Stimulated activated CD4-positive, alpha-beta T cell treated with anti-CD3 and anti-CD28 coated beads, Interleukin-12 subunit alpha, Interleukin-12 subunit beta, amount 100 ng/mL, for 48 hours (primary cell): ENCODE measurements around the gene MECP2.

Experiments
- DNase-seq, 3 donors: peaks; one replicate each; pipeline ENCODE4 v3.0.0-alpha.2; 2020; ENCODE audit warnings: low read depth in 2 of 3, low spot score in 1 of 3

MECP2 gene

DNA sequence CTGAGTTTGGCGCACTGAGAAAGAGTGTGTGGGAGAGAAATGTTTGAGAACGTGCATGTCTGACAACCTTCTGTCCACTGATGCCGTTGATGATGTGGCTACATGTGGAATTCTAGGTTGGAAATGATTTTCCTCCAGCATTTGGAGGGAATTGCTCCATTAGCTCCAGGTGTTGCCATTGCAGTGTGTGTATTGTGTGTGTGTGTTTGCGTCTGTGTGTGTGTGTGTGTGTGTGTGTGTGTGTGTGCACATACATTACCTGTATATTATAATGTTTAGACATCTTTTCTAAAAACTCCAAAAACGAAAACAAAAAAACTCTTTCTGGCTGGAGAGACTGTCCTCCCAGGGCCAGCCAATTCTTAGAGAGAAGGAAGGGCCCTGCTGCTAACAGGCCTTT, 18.2 kb upstream of the MECP2 start:
- DNase-seq: no peak

DNA sequence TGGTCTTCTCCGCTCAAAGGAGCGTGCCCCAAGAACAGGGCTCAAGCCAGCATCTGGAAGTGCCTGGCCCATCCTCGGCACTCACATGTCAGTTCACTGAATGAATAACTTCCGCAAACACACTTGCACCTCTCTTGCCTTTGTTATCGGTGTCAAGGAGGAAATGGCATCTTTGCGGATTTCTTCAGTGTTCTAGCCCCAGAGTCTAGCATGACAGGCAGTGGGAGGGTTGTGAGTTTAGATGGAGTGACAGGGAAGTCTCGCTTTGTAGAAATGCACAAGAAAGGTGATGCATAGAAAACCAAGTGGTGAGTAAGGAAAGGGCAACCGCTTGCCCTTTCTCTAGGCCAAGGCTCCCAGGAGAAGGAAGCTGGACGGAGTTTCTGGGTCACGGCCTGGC, 17.6 kb upstream of the MECP2 start:
- DNase-seq: no peak

DNA sequence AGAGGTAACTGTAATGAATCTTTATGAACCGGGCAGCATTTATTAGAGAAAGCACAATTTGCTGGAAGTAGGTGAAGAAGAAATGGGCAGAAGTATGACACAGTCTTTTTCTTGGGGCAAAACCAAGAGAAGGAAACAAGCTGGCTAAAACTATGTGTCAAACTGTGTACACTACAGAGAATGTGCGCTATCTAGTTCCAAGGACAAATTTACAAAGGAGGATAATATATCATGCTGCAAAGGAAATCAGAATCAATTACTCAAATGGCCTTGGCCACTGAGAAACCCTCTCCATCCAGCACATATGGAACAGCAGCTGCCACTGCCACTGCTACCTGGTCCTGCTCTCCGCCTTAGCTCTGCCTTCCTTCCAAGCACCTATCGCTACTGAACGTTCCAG, 17.1 kb upstream of the MECP2 start:
- DNase-seq: no peak

DNA sequence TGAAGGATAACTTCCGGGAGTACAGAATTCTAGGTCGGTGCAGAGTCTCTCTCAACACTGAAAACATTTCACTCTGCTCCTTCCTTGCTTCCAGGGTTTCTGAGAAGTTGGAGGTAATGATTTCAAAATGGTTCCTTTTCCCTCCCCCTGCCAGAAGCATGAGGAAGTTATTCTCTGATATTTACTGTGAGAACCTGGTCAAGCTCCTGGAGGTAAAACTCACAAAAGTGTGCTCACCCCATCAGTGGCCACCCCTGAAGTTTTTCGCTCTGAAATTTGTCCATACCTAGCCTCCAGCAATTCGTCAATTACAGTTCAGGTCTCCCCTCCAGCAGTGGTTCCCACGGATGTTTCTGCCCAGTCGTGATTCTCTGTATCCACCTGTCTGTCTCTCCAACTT, 16.2 kb upstream of the MECP2 start:
- DNase-seq: no peak

DNA sequence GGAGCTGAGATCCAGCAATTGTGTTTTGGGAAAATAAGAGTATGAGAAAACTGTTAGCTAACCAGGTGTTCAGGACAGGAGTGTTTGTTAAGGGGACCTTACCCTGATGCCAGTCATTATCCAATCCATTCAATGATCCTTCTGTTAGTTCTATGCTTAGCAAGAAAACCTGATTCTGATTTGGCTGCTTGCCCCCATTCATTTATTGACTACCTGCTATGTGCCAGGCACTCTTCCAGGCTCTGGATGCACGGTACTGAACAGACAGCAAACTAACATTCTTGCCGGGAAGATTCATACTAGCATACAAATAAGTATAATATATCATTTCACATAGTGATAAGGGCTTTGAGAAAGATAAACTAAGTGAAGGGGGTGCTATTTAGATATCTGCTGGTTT, 1.0 kb upstream of the MECP2 start:
- no peak for DNase-seq

DNA sequence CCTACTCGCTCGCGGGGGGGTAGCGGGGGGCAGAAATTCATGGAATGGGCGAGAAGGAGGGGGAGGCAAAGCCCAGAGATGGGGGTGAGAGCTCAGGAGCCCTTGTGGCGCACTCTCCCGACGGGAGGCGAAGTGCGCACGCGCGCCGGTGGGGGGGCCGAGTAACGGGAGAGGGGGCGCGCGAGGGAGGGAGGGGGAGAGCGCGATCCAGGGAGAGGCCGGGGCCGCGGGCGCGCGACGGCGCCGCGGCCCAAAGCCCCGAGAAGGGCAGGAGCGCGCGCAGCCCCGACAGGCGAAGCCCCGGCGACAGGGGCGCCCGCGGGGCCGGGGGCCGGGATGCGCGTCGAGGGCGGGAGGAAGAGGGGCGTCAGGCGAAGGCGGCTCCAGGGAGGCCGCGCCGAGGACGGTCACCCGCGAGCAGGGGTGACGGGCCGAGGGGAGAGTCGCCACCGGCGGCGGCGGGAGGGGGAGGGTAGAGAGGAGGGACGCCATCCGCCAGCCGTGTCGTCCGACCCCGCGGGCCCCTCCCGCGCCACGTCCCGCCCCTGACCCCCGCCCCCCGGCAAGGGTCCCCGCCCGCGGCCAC, 421 bp downstream of the MECP2 start:
- DNase-seq: peak in 1 of 3 donors; percentile 40

DNA sequence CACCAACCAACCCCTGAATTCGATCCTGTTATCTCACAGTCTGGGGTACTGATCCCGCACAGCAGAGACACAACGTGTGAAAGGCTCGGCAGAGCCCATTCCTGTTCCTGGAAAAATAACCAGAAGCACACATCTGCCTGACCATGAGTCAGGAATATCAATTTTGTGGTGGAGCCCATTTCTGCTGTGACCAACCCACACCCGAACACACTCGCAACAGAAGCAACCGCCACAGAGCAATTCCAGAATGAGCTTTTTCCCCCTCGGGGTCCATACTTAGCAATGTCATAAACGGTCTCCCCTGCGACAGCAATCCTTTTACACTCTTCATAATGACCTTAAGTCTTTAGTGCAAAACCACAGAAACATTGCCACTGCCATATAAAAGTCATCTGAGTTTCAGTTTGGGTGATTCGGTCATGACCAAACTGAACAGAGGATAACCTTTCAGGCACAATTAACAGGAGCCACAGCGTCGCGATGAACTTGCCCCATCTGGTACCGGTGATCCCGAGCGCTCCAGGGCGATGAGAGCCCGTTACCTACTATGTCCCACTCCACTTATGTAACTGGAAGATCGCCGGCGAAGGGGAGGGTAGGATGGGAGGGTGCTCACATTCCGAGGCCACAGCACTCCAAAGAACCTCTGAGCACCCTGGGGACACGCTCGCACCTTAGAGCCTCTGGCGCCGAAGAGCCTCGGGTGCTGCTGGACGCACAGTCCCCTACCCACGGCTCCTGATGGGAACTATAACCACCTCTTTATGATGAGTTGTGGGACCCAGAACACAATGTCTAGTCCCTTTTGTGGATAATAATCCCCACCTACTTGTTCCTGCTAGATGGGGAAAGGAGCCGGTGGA, 1.1 kb downstream of the MECP2 start:
- no peak for DNase-seq

DNA sequence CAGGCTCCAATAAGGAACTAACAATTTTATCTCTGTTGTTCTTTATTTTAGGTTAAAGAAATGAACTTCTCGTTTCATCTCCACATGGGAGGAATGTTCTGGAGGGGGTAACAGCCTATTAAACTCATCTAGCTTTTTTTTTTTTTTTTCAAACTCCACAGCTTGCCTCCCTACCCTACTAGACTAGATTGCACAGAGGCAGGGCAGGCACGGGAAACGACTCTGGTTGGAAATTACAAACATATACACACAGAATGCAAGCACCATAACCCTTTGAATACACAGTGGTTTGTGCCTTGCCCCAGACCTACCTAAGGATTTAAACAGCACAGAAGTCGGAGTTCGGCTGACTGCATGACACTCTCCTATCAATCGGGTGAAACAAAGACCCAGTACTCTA, 2.7 kb downstream of the MECP2 start:
- DNase-seq: no peak

DNA sequence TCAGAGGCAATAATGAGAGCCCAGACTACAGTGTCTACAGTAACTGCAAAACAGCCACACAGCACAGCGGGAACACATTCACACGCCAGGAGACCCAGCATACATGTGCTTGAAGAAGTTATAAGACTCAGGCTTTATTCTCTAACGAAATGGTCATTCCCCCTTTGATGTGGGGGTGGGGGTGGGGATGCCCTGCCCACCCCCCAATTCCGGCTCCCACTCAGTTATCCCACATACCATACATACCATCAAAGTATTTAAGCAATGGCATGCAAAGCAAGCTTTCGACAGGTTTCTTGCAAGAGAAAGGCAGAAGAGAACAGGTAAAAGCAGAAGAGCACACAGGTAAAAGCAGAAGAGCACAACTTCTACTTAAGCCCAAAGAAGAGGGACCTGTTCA, 3.6 kb downstream of the MECP2 start:
- no peak for DNase-seq

DNA sequence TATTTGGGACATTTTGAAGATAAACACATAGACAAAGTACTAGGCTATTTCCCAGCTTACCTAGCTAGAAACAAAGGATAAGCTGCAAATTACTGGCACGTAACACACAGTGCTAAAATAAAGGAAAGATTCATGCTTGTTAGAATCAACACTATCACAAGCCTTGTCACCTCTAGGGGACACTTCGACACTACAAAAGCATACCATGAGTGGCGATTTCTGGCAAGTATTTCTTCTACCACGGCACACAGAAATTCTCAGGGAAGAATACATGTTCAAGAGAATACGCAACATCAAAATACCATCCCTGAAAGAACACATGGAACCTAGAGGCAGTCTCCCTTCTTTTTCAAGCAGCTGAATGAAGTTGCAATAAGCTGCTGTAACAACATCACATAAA, 5.1 kb downstream of the MECP2 start:
- no peak for DNase-seq

DNA sequence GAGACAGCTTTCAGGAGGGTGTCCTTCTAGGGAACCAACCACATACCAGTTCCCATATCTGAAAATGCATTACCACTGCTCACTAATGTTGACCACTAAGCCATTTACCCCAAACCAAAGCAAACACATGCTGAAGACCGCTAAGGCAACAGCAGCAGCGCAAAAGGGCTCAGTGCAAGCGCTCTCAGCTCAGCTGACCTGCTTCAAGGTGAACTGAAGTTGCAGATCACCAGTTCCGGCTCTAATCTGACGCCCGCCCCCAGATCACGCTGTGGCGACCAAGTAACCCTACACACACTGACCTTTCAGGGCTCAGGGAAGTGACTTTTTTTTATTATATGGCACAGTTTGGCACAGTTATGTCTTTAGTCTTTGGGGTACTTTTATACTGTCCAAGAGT, 5.8 kb downstream of the MECP2 start:
- DNase-seq: no peak

DNA sequence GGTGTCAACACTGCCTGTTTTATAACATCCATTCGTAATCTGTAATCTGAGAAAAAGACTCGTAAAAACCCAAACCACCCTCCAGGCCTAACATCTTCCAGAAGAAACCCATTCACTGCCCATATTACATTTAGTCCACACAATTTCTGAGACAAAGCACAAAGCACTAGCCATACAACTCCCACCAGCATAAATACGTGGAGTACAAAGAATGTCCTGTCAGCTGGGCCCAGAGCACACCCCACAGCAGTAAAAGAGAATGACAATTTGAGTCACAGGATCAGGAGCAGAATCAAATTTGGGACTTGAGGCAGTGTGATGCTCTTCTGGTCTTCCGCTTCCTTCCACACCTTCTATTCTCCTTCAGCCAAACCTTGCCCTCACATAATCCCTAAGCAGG, 6.8 kb downstream of the MECP2 start:
- DNase-seq: no peak

DNA sequence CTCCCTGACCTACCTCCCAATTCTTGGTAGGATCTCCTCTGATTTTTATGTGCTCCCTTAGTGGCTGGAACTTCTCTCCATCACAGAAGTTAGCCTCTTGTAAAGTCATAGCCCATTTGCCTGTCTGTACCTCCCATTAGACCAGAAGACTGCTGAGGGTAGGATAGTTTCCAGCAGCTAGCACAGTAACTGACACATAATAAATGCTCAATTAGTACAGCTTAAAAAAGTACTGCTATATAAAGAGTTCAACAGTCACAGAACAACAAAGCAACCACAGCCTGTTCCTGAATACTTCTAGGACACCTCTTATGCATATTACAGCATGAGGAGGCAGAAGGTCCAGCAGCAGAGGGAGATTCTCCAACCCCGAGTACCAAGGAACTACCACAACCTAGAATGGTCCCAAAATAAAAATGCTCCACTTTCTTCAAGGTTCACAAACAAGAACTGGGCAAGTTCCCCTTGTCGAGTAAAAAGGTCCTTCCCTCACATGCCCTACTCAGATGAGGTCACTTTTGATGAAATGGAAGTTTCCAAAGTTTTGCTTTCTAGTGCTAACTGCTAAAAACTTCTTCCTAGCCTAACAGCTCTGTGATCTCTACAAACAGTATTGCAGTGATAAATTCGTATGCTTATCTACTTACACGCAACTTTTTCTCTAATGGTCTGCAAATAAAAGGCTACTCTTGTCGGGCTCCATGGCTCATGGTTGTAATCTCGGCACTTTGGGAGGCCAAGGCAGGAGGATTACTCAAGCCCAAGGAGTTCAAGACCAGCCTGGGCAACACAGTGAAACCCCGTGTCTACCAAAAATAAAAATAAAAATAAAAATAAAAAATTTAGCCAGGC, 12.8 kb downstream of the MECP2 start:
- DNase-seq: no peak

DNA sequence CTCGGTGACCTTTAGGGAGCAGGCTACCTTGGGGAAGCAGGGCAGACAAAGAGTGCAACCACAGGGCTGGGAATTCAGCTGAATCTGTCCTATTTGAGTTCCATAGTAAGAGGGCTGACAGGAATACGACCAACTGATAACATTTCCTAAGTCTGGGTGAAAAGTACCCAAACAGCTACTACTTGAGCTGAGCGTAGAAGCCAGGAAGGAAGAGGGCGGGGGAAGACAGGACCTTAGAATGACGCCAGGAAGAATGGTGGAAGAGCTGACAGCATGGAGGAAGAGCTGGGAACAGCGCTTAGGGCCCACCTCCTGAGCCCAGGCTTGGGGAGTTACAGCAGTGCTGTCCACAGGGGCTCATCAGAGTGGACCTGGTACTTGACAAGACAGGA, 14.4 kb downstream of the MECP2 start:
- DNase-seq: no peak

DNA sequence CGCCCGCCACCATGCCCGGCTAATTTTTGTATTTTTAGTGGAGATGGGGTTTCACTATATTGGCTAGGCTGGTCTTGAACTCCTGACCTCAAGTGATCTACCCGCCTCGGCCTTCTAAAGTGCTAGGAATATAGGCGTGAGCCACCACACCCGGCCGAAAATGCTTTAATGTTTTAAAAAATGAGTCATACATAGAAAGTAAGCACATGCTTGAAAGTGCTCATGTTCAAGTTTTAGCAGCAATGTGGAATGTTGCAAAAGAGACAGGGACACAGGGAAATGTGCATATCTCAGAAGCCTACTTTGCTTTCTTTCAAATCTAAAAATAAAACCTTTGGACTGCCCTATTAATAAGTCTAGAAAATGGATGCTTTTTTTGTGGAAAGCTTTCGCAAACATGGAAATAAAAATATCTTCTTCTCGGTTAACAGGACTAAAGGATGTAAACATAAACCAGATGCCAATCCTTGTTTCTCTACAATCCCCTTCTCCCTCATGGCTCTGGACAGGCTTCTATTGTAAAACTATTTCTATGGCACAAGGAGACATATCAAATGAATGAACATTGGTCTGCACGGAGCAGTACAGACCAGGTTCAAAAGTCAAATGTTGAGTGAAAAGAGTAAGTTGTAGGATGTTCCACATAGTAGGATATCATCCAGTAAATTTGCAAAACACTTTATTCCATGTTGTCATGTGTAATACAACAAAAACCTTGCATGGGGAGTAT, 15.0 kb downstream of the MECP2 start:
- DNase-seq: no peak

DNA sequence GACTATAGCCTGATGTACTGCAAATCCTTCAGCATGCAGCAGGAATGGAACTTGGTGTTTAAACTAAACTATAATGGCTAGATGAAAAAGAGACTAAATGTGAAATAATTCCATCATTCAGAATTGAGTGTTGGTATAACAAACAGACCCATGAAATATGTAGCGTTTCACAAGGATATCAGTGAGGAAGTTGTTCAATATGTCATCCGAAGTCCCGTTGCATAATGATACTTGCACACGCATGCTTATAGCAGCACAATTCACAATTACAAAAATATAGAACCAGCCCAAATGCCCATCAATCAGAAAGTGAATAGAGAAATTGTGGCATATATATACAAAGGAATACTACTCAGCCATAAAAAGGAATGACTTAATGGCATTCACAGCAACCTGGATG, 20.4 kb downstream of the MECP2 start:
- no peak for DNase-seq

DNA sequence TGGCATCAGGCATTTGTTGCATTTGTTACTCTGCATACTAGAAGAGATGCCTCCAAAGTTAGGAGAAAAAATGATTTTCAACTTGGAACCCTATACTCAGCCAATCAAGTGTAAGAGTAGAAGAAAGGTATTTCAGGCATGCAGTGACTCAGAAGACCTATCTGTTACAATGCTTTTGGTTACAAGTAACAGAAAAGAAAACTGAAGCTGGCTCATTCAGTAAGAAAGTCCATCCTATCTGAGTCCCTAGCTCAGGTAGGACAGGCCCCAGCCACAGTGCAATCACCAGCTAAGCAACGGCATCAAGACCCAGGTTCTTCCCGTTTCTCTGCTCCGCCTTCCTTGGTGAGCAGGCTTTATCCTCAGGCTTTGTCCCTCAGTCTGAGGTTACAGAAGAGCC, 23.3 kb downstream of the MECP2 start:
- DNase-seq: no peak

DNA sequence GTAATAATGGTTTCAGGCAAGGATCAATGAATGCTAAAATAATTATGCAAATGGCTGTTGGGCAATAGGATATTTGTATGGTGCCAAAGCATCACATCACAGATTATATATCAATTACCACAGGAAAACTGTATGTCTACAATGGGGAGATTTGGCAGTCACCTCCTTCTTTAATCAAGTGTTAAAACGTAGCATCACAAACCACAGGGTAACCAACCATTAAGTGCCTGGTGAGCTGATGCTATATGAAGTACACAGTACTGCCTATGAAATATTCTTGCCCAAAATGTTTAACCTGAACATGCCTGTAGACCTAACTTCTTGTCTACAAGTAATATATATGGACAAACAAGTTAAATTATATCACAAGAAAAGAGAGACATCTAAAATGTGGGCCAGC, 25.3 kb downstream of the MECP2 start:
- no peak for DNase-seq

DNA sequence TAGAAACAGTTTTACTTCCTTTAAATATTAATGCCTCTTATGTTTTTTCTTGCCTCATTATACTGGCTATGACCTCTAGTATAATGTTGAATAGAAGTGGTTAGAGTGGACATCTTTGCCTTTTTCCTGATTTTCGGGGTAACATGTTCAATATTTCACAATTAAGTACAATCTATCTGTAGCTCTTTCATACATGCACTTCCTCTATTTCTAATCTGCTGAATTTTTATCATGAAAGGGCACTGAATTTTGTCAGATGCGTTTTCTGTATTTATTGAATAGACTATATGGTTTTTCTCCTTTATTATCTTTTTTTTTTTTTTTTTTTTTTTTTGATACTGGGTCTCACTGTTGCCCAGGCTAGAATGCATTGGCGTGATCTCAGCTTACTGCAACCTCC, 29.0 kb downstream of the MECP2 start:
- no peak for DNase-seq

DNA sequence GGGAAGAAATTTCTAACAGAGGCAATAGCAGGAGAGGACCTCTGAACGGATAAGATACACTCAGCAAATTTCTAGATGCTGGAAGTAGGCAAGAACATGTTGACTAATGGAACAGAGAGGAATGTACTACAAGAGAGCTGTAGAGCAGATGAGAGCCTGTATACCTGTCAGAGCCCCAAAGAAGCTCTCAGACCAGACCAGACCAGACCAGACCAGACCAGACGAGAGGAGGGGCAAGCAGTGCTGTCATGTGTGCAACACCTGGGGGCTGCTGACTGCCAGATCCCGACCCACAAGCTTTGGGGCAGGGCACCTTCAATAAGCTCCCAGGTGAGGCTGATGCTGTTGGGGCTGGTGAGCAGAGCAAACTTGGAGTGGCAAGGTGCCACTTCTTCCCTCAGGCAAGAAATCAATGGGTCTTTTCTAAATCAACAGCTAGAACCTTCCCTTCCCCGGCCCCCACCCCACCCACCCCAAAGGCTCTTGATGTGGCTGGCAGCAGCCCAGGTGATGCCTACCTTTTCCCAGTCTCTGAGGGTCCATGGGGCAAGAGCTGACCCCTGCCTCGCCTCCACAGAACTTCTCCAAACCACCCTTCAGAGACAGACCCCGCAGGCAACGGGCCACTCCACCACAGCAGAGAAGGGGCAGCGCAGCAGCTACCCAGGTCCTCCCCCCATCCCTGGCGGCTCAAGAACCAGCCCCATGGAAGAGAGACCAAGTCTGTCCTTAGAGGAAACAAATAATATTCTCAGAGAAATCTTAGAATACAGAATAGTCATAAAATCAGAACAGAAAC, 32.7 kb downstream of the MECP2 start:
- no peak for DNase-seq

DNA sequence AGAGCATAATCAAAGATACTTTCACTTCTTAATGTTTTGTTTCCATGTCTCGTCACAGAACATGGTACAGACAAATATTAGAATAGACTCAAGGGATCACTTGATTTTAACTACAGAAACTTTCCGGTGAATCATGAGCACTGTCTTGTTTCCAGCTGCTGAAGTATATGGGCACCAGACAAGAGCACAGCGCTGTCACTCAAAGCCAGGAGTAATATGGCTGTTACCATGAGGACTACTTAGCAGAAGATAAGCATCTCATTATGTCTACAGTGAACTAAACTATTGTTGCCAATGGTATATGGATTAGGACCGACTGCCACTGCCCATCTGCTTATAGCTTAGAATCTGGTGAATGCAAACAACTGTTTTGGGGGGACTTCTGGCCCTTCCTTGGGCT, 34.3 kb downstream of the MECP2 start:
- no peak for DNase-seq
